ENCODE results near the gene GAD2. TPM values are rescaled to one million over a fixed set of nuclear protein-coding genes. Genes with fewer than 3 reads are reported as not detected.

Gene GAD2
- total RNA-seq, 1 donor from 2014 or later = not detected

DNA sequence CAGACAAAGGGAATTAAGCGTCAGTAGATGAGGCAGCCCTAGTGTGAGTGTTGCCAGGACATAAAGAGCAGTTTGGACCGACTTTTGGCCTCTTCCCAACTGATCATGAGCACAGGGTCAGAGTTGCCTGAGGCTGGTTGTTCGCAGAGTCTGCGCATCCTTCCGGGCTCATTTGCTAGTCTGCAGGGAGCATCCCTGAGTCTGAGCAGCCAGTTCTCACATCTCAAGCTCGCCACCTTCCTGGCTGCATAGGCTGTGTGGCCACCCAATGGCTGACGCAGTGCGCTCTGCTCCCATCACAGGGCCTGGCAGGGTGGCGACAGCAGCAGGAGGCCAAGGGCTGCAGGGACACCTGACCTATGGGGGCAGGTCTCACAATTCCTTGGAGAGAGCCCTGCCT lies 5.0 kb downstream of the GAD2 start:
- no peak for DNase-seq (ENCODE audit: low spot score)

DNA sequence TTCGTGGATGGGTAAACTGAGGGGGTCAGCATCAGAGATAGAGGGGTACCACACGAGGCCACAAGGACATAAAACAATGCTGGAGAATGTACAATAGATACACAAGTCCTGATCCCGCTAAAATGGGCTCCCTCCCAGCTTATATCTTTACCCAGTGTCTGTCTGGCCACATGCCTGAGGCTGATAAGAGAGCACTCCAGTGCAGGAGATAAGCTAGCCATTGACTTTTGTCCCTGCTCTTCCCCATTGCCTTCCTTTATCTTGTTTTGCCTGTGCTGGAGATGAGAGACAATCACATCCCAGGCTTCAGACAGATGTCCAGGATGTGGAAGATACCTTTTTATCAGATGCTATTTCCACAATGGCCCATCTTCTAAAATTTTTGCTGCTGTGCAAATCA lies 6.0 kb downstream of the GAD2 start:
- DNase-seq (ENCODE audit: low spot score) = no peak

DNA sequence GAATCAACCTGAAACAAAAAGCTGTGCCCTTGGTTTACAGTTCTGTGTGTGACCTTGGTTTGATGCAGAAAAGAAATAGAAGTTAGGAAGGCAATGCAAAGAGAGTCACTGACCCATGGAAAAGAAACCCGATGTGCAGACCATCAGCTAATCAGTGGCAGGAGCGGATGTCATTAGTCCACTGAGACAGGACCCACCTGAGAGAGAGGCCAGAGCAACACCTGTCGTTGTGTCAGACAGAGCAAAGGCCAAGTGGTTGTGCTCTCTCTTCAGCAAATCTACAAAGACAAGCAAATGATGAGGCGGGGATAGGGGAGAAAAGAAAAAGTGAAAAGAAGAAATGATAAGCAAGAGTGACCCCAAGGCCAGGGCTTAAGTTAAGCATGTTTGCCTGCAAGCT lies 8.7 kb downstream of the GAD2 start:
- DNase-seq (ENCODE audit: low spot score) = no peak

DNA sequence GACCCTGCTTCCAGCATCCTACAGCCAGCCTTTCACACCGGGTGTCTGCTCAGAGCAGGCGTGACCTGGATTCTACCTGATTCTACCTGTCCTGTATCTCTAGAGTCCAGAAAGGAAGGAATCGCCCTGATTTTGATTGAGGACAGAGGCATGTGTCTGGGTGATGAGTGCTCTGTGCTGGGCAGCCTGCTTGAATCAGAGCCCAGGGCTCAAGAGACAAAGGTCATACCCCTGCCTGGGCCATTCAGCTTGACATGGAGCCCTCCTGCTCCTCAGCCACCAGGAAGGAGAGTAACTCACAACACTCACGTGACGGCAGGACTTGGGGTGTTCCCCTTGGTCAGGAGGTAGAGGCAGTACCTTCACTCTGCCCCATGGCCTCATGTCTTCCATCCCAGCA lies 11.2 kb downstream of the GAD2 start:
- DNase-seq (ENCODE audit: low spot score) = peak; percentile 59

DNA sequence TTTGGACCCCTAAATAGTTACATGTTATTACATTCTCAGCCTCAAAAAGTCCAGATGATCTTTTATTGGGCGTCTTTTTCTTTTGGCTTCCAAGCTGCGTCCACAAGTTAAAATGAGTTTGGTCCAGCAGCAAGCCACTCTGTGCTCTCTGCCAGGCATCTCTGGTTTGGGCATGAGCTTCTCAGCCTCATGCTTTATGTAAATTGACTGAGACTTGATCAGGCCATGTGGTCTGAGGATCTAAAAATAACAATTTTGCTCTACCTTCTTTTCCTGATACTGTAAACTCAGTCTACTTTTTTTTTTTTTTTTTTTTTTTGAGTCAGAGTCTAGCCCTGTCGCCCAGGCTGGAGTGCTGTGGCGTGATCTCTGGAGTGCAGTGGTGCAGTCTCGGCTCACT lies 15.6 kb downstream of the GAD2 start:
- DNase-seq (ENCODE audit: low spot score) = no peak

DNA sequence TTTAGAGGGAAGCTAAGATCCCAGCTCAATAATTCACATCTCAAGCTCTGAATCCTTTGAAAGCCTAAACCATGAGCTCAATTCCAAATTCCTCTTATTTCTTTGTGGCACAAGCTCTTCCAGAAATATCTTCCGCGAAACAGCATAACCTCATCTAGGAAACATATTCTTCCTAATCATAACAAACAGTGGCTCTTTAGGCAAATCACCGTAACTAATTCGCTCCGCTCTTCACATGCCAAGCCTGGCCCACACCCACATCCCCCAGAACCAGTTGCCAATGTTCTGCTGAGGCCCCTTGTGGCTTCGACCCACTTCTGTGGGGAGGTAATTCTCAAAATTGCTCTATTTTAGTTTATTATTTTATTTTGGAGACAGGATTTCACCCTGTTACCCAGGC lies 19.2 kb downstream of the GAD2 start:
- no peak for DNase-seq (ENCODE audit: low spot score)

DNA sequence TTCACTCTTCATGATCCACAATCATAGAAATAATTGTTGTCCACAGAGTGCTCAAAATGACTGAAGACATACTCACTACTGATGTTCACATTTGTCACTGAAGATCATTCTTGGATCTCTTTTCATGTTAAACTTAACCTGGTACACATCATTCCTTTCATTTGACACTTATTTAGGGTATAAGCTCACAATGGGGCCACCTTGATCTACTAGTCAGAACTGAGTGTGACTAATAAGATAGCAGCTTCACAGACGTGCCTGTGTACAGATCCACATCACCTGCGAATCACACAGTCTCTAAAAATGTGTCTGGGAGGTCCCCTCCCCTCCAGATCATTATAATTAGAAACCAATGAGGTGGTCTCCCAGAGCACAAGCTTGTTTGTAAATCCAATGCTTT lies 21.8 kb downstream of the GAD2 start:
- no peak for DNase-seq (ENCODE audit: low spot score)

DNA sequence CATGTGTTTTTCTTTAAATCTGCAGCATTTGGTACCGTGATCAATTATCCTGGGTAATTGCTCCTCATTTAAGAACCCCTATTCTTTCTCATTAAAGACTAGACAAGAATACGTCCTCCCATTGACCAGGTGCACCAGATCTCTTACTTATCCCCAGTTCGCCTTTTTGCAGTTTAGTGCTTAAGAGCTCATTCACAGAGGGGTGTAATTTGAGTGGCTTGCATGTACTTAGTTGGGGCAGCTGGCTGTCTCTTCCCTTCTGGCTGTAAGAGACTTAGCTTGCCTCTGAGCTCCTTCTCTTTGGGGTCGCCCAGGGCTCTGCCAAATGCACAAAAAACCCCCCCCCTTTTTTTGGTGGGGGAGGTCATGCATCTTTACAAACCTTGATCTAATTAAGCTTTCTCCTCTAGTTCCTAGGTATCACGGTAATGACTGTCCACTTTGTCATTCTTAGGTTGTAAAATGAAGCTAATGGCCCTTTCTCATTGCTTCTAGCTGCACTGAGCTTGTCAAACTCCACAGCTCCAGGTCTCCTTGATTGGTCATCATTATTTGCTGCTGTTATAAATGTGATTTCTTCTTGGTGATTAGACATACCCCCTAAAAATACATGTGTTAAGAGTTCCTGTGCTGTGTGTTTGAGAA lies 26.3 kb downstream of the GAD2 start:
- DNase-seq (ENCODE audit: low spot score) = no peak

DNA sequence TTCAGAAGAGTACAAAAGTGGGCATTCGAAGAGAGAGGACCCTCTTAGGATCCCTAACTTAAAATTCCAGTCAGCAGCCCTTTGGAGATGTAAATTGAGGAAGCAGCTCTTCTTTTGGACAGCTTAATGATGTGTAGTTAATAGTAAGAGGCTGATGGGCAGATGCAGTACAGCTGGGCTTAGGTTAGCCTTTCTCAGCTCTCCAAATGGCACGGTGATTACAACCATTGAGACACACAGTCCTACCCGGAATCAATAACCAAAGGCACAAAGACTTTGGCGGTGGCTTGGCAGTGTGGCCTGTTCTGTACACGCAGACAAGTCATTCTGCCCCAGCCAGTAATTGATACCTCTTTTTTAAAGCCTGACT lies 26.8 kb downstream of the GAD2 start:
- DNase-seq (ENCODE audit: low spot score) = peak; percentile 45

DNA sequence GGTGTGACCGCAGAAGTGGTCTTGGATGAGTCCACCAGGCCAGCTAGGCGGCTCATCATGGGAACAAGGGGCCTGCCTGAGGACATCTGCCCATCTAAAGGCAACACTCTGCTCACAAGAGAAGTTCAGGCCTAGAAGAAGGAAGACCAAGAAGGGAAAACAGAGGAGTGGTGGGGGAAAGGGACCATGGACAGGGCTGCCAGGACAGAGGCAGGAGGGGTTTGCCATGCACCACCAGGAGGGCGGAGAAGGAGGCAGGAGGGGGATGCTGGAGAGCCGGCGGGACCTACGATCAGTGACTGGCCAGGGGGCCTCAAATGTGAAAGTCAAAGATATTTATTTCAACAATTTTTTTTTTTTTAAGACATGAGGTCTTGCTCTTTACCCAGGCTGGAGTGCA lies 33.1 kb downstream of the GAD2 start:
- DNase-seq (ENCODE audit: low spot score) = peak; percentile 45

DNA sequence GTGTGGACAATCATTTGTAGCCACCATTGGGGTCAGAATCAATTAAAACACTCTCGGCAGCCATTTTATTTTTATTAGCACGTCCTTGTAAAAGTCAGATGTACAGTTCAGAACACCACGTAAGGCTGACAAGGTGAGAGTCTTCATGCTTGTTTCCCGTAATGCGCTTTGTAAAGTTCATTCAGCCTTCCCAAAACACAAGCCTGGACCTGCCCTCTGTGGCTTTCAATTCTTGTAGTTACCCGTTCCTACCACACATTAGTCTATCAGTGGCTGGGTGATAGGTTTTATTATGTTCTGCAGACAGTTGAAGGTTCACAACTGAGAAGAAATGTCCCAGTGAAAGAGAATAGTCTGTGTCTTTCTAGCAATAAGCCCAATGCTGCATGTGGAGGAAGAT lies 35.4 kb downstream of the GAD2 start:
- DNase-seq (ENCODE audit: low spot score) = no peak

DNA sequence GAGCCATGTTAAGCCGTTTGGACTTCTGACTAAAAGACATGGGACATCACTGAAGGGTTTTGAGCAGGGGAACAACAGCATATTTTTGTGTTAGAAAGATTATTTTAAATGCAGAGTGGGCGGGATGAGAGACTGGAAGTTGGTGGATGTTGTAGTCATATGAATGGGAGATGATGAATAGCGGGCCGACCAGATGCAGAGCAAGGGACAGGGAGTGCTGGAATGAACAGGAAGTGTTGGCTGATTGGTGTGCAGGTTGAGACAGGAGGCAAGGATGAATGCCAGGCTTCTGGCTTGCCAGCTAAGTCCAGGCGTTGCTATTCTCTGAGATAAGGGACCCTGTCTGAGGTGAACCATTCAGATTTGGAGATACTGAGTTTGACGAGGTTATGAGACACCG lies 38.0 kb downstream of the GAD2 start:
- no peak for DNase-seq (ENCODE audit: low spot score)

DNA sequence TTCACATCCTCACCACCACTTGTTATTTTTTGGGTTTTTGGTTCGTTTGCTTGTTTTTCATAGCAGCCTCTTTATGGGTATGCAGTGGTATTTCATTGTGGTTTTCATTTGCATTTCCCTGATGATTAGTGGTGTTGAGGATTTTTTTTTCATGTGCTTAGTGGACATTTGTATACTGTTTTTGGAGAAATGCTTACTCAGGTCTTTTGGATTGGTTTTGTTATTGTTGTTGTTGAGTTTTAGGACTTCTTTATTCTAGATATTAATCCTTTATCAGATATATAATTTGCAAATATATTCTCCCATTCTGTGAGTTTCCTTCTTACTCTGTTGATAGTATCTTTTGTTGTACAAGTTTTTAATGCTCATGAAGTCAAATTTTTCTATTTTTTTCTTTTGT lies 42.8 kb downstream of the GAD2 start:
- no peak for DNase-seq (ENCODE audit: low spot score)

DNA sequence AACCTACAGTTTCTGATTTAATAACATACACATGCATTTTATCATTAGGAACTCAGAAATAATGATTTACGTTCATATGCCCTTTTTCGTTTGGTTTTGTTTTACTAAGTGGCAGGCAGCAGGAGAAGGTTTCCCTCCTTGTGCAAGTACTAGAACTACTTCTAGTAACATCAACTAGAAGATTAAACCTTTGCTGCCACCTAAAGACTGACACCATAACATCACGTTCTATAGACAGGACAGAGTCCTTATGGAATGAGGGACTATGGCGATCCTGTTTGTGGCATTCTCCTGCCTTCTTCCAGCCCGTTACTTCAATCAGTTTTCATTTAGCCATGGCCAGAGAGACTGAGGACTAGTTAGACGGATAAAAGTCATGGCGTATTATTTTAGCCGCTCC lies 53.2 kb downstream of the GAD2 start:
- DNase-seq (ENCODE audit: low spot score) = no peak

DNA sequence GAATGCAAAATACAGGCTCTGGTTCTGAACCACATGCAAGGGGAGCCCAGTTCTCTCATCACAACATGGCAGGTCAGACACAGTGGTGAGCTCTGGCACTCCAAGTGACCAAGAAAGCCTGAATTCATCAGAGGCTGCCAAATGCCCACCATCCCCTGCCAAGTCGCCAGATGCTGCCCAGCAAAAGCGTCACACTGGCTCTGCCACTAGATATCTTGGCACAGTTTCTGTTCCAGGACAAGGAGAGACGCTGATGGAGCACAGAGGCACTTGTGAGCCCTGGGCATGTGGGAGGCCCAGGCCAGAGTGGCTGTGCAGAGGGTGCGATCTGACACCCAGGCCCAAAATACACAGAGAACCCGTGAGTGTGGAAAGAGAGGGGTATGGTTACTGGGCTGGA lies 57.8 kb downstream of the GAD2 start:
- DNase-seq (ENCODE audit: low spot score) = no peak

DNA sequence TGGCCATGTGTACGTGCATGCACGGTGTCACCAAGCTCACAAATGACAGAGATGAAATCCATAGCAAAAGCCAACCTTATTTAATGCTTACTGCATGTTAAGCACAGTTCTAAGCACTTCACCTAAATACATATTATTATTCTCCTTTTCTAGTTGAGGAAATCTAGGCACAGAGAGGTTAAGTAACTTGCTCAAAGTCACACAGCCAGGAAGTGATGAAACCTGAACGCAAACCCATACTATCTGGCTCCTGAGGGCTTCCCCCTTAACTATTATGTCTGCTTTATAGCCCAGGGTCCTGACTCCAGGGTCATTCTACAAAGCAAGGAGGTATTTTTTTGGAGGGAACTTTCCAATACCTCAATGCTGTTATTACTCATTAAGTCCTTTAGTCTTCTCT lies 61.7 kb downstream of the GAD2 start:
- no peak for DNase-seq (ENCODE audit: low spot score)

DNA sequence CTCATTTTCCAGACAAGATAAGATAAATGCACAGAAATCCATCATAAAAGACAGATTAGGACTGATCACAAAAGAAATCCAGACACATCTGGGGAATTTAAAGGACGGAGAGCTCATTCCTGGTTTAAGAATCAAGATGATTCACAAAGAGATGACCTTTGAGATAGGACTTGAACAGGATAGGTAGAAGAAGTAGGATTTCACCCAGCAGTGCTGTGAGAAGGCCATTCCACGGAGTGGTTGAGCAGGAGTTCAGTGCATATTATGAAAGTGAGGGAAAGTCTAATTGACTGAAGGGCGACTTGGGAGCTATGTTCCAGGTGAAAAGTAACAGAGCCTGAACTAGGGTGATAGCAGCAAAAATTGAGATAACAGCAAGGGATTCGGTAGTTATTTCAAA lies 73.7 kb downstream of the GAD2 start:
- no peak for DNase-seq (ENCODE audit: low spot score)

DNA sequence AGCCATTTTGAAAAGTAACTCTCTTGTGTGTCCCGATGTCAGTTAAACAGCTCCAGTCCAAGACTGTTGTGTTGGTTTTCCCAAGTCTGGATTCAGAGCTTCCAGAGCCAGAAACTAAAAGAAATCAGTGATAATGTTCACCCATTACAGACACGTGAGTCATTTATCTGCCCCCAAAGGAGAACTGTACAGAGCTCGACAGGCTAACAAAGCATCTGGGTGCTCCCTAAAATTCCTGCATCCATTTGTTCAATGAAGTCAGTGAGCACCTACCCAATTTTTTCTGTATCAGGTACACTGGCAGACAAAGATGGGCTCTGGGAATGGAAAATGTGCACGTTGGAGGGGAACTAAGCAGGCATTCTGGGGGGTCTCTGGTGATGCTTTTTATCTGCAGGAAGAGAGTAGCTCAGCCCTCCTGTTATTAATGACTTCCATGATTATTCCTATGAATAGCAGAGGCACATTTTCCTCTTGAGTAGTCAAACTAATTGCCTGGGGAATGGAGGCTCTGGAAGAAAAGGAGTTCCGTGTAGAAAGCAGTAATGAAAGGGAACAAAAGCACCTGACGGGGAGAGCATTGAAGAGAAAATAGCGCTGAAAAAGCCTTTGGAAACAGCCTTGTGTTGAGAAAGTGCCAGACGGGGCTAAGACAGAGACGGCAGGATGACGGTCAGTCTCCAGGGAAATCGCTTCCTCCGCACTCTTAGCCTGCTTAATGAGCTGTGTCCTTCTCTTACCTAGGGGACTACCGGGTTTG lies 75.3 kb downstream of the GAD2 start:
- no peak for DNase-seq (ENCODE audit: low spot score)

DNA sequence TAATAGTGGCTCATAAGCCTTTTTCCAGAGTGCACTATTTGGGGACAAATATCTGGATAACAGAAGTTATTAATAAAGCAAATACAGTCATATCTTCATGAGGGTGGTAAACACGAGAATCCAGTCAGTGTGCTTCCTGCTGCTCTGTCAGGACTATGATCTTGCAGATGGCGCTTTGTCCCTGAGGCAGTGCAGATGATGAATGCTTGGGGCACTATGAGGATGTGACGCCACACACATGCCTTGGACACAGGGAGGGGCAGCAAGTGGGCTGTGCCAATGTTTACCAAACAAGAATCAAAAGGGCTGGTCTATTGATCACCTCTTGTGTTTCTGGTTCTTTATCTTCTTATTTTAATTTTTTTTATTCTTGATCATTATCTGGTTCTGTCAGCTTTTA lies 79.8 kb downstream of the GAD2 start:
- DNase-seq (ENCODE audit: low spot score) = no peak

DNA sequence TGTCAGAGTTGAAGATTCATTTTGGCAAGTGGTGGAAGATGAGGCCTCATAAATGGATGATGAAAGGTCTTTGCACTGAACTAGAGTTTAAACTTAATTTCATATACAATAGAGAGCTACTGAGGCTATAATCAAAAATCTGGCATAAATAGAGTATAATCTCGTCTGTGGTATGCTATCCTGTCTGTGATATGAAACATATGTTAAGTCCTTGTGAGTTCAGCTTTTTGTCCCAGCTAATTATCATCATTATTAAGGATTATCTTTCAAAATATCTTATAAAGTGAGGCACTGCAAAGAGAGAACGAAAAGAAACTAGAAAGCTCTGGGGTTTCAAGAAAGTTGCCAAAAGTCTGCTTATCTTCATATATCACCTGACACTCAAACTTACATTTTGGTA lies 83.4 kb downstream of the GAD2 start:
- DNase-seq (ENCODE audit: low spot score) = no peak

DNA sequence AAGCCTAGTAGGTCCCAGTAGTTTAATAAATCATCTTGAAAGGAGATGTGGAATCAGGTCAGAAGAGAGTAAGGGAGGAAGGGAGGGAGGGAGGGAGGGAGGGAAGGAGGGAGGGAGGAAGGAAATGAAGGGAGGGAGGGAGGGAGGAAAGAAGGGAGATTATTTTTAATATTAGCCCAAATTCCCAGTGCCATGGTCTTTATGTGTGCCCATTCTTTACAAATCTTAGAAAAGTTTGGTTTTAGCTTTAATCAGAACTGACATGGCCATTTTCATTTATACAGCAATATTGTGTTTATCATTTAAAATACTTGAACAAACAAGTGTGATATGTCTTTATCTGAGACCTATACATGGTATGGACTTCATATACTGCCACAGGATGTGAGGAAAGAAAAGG lies 86.8 kb downstream of the GAD2 start:
- no peak for DNase-seq (ENCODE audit: low spot score)

DNA sequence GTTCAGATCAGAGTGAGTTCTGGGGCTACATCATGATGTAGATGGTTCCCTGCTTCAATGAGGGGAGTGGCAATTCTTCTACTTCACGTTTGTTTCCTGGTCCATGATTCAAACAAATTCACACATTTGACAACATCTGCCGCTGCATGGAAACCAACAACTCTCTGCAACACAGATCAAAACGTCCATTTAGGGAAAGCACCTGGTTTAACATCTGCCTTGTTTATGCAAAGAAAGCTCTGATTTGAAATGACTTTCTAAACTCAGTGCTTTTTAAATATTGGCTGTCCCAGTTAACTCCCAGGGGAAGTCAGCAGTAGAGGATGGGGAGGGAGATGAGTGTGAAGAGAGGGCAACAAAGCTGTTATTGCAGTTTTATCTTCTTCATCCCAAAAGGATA lies 93.8 kb downstream of the GAD2 start:
- DNase-seq (ENCODE audit: low spot score) = no peak

DNA sequence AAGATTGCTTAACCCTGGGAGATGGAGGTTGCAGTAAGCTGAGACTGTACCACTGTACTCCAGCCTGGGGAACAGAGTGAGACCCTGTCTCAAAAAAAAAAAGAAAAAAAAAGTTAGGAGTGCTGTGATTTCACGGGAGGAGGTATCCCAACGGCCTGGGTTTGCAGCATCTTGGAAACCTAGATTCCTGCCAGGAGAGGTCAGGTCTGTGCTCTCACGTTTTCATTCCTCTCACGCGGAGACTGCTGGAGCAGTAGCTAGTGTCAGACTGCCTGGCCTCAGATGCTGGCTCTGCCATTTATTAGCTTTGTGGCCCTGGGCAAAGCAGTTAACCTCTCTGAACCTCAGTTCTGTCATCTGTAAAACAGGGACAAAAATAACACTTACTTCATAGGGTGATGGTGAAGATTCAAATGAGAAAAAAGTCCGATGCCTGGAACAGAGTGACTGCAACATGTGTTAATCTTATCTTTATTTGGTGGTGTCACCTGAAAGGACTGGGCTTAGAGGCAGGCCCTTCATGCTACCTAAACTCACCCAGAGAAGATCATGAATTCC lies 94.9 kb downstream of the GAD2 start:
- no peak for DNase-seq (ENCODE audit: low spot score)
